Esophagus muscularis mucosa (tissue), 3 donors: ENCODE data around the gene MYH10.

Source experiments
- POLR2A ChIP-seq: fragments of 450-650 bp; IDR thresholded peaks from one replicate; pipeline ENCODE4 v1.6.1; 2017; ENCODE audit warnings: antibody characterized with exemption, moderate library complexity, mild to moderate bottlenecking, low read depth
- TF ChIP-seq, protein P1 (sequence below), 3 experiments: fragments of 200-600 bp in 2 of 3; fragments of 450-650 bp in 1 of 3; sonication (generic) in 2 of 3; IDR thresholded peaks; one replicate each; pipeline ENCODE4 v1.5.1; 2017 to 2019; ENCODE audit warnings: antibody characterized with exemption in 3 of 3, mild to moderate bottlenecking in 2 of 3, moderate library complexity in 1 of 3

DNA sequence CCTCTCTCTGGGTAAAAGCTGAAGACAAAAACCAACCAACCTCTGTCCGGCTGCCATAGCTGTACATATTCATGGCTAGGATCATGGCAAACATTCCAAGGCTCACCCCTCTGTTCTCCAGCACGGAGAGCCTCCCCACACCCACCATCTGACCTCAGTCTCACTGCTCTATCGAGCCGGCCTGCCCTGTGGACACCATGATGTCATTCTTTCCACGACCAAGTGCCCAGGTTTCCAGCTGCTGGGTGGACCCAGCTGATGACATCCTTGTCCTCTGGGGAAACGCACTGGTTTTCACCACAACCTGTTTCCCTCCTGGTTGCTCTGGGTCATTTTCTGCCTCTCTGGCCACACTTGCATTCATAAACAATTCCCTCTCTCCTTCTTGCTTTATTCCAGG, 127.2 kb downstream of the MYH10 start:
- TF ChIP-seq POLR2A, result no peak
- TF ChIP-seq, protein P1, sequence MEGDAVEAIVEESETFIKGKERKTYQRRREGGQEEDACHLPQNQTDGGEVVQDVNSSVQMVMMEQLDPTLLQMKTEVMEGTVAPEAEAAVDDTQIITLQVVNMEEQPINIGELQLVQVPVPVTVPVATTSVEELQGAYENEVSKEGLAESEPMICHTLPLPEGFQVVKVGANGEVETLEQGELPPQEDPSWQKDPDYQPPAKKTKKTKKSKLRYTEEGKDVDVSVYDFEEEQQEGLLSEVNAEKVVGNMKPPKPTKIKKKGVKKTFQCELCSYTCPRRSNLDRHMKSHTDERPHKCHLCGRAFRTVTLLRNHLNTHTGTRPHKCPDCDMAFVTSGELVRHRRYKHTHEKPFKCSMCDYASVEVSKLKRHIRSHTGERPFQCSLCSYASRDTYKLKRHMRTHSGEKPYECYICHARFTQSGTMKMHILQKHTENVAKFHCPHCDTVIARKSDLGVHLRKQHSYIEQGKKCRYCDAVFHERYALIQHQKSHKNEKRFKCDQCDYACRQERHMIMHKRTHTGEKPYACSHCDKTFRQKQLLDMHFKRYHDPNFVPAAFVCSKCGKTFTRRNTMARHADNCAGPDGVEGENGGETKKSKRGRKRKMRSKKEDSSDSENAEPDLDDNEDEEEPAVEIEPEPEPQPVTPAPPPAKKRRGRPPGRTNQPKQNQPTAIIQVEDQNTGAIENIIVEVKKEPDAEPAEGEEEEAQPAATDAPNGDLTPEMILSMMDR (IDR thresholded peaks at IDR 0.05), result no peak
